Erythroblast (primary cell): Measurements from ENCODE around the gene CFAP300.

Source experiments
- GATA1 ChIP-seq: IDR thresholded peaks from 2 replicates; pipeline ENCODE4 v1.6.1; 2011; ENCODE audit warnings: low read depth, mild to moderate bottlenecking, control low read depth, low read length, moderate library complexity
- POLR2A ChIP-seq: IDR thresholded peaks from 2 replicates; pipeline ENCODE4 v1.6.1; 2011; ENCODE audit warnings: mild to moderate bottlenecking, low read length

GRCh38 chr11:102073253-102073652 is 26.0 kb downstream of the CFAP300 start:
- TF ChIP-seq POLR2A: no peak
- TF ChIP-seq GATA1: no peak
